Amniotic stem cell (primary cell): ENCODE results near the gene IZUMO4.

Experiments
- DNase-seq: peaks from one replicate; lab custom pipeline; 2025; lab: John Stamatoyannopoulos, UW

Gene IZUMO4

DNA sequence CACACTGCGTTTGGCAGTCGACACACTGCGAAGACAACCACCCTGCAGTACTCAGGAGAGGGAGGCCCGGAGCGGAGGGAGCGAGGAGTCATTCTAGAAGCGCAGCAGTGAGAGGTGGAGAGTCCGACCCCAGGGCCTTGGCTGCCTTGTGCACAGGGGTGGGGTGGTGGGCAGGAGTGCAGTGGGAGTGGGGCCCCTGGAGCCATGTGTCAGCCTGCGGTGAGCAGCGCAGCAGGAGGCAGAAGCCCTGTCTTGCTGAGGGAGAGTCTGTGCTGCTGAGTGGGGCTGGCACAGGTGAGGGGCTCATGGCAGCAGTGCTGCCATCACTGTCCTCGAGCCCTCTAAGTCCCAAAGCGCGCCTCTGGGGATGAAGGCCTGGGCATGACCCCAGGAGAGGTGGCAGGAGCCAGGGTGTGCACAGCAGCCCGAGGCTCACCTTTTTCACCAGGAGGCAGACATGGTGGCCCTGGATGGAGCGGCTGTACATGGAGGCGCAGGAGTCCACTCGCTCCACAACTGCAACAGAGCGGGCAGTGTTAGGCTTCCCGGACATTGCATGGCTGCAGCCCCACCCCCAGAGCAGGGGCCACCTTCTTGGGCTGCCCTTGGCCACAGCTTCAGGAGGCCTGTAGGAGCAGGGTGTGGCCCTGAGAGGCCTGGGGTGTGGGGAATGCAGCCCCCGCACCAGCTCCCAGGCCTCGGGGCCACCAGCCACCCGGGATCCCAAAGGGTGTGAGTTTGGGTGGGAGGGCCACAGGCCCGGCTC is 11.7 kb downstream of the IZUMO4 start:
- DNase-seq = no peak

DNA sequence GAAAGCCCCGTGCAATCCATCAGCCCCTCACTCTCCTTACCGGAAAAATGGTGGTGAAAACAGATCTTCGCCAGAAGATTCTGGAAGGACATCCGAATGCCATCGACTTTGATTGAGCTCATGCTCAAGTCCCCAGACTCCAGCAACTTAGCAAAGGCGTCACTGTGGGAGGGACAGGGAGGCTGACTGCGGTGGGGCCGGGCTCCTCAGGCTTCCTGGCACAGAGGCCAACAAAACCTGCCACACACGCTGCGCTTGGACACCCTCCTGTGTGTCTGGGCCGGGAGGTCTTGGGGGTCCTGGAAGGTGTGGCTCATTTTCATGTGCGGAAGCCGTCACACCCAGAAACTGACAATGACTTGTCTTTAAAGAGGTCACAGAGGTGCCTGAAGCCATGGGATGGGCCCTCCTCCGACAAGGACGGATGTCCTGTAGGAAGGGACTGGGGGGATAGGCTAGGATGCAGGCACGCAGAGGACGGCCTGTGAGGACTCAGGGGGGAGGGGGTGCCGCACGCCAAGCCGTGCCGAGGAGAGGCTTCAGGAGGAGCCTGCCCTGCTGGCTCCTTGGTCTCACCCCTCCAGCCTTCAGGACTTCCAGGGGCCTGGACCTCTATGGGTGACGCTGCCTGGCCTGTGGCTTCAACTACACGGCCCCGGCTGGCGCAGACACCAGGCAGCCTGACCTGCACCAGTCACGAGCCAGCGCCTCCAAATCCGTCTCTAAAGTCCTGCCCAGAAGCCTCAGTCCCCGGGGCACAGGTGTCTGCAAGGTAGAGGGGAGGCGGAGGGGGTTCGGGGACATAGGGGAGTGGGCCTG is 12.5 kb downstream of the IZUMO4 start:
- no peak for DNase-seq

DNA sequence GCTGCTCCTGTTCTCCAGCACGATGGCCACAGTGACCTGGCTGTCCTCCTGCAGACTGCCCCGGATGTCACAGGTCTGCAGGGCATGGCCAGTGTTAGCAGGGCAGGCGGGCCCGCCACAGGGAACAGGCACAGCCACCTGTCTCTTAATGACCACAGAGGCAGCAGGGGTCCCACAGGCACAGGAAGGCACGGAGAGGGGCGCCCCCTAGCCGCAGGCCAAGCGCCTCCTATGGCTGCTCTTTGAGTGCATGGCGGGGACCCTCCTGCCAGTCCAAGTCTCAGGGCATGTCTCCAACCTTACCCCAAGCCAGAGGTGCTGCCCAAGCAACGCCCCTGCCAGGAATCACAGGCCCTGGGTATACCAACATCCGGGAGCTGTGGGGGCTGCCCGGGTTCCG is 14.1 kb downstream of the IZUMO4 start:
- DNase-seq = no peak

DNA sequence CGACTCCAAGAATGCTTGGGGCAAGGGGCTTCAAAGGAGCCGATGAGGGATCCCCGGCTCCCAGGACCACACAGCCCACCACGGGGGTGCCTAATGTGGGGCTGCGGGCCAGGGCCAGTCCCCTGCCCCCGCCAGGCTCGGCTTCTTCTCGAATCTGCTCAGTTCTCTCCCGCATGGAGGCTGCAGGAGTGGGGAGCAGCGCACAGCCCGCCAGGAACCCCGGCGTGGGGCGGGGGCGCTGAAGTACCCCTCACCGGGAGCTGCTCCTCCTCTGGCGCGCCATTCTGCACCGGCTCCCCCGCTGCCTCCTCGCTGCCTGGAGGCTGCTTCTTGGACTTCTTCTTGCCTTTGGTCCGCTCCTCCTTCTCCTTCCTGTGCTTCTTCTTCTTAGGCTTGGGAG is 14.7 kb downstream of the IZUMO4 start:
- no peak for DNase-seq

DNA sequence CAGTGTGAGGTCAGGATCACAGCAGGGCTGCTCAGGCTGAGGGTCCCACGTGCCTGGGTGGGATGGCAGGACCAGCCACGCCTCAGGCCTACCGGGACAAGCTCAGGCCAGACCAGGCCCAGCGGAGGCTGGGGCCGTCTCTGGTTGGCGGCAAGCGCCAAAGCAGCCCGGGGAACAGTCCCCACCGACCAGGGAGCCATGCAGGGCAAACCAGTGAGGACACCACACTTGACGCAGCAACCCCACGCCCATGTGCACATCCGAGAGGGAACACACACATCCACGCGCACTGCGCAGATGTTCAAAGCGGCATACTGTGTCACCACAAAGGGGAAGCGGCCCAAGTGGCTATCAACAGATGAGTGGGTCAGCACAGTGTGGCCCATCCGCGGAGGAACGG is 15.2 kb downstream of the IZUMO4 start:
- DNase-seq = no peak

DNA sequence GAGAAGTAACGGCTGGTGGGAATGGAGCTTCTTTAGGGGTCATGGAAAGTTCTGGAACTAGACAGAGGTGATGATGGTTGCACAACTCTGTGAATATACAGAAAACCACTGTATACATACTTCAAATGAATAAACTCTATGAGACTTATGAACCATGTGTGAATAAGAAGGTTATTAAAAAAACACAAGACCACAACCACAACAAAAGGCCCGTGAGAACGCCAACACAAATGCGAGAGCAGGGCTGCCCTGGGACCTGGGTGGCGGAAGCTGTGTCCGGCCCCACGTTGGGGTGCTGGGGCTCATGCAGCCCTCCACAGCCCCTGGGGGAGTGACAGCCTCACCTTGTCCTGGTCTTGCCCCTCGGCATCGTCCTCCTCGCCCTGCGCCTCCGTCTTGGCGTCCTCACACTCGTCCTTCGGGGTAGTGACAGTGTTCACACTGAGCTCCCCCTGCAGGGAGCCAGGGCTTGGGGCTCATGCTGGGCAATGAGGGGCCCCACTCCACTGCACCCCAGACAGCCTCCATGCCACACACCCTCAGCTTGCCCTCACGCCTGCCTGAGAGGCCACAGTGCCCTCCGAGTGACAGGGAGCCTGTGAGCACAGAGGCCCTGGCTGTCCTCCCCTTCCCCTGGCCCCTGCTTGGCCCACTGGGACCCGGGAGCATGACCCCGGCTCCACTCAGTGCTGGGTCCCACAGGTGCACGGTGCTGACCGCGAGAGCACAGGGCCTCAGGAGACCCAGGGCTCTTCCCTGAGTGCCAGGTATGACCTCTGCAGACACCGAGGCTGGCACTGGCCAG is 16.0 kb downstream of the IZUMO4 start:
- no peak for DNase-seq

DNA sequence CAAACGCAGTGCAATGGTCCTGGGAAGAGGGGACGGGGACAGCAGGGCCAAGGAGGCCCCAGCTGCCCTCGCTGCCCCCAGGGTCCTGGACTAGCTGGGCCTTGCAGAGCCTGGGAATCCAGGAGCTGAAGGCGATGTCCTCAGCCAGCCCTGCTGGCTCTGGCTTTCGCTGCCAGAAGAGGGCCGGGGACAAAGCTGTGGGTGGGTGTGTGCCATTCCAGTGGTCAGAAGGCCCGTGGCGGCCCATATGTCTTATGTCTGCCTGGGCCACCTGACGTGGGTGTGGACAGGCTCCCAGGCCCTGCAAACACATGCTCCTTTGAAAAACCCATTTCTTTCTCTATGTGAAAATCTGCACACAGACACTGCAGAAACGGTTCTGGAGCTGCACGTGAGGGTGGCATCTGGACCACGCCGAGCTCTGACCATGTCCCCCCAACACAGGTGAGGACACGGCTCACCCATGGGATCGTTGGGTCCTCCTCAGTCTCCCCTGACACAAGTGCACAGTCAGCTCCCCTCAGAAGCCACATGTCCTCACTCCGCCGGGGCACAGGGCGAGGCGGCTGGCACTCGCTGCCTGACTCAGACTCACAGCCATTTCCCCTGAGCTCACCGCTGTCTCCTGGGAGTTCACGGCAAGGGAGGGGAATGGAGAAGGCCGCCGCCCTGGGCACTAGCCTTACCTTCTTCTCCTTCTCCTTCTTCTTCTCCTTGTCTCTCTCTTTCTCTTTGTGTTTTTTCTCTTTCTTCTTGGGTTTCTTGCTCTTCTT is 16.9 kb downstream of the IZUMO4 start:
- no peak for DNase-seq

DNA sequence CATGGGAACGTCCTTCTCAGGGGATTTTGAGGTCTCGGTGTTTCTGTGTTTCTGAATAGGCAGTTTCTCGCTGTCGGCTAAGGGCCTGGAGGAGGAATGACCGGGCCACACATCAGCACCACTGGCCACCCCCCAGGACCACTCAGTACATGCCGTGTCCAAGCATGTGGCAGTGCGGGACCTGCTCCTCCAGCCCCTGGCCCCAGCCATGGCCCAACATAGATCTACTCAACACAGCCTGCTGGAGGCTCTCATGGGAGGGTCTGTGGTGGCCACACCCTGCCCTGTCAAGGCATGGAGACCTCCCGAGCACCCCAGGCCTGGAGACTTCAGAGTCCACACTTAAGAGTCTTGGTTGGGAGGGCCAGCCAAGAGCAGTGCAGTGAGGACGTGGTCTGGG is 17.5 kb downstream of the IZUMO4 start:
- no peak for DNase-seq

DNA sequence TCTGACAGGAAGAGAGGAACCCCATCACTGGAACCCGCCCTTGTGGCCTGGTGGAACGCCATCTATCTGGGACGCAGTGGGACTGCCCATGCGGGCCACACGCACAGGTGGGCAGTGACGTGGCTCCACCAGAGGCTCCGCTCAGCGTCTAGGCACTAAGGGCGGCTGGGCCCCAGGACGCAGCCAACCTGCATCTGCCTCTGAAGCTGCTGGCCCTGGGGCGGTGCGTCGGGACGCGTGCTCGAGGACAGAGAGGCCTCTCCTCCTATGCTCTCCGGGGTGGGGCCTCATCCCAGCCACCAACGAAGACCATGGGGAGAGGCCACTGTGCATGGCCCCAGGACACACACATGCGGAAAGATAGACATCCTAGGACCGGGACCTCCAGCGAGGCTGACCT is 18.1 kb downstream of the IZUMO4 start:
- DNase-seq = no peak

DNA sequence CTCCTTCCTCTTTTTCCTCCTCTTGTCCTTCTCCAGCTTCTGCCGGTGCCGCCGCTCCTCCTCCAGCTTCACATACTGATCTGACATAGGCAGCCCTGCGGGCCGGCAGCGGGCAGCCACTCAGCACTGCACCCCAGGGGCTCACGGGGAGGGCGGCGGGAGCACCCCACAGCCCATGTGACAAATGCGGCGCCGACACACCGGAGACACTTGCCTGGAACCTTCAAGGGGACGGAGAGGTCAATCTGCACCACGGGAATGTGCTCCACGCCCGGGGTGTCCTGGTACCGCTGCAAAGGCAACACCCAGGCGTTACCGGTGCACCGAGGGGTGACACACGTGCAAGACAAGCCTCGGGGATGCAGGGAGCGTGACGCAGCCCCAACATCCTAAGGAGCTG is 18.6 kb downstream of the IZUMO4 start:
- DNase-seq = no peak

DNA sequence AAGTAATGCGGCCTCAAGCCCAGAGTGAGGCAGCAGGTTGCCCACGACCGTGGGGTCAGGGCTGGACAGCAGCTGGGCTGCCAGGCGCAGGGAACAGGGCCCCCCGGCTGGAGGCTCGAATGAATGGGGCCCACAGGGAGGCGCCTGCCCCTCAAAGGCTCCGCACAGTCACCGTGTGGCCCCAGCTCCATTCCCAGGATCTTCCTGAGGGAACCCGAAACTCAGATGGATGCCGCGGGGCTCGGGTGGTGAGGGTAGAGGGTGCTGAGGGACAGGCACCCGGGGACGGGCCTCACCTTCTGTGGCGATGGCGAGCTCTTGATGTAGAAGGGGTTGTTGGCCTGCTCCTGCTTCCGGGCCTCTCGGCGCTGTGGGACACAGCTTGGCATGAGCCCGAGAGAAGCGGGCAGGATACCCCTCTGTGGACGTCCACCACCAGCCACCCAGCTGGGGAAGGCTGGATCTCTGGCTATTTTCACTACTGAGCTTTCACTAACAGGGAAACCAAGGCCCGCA is 19.3 kb downstream of the IZUMO4 start:
- DNase-seq = no peak

DNA sequence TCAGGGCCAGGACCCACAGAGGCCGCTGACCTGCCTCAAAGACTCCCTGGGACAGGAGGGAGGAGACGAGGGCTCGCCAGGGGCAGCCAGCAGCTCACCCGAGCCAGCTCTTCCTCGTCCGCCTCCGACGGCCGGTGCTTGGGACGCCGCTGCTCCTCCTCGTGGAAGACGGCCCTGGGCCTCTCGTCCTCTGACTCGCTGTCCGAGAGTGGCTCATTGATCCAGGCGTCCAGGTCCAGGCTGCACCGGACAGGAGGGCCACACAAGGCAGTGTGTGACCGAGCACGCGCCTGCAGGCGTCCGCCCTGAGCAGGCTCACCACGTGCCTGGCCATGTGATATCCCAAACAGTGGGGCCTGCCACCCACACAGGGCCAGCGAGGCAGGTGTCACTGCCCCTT is 19.8 kb downstream of the IZUMO4 start:
- no peak for DNase-seq

DNA sequence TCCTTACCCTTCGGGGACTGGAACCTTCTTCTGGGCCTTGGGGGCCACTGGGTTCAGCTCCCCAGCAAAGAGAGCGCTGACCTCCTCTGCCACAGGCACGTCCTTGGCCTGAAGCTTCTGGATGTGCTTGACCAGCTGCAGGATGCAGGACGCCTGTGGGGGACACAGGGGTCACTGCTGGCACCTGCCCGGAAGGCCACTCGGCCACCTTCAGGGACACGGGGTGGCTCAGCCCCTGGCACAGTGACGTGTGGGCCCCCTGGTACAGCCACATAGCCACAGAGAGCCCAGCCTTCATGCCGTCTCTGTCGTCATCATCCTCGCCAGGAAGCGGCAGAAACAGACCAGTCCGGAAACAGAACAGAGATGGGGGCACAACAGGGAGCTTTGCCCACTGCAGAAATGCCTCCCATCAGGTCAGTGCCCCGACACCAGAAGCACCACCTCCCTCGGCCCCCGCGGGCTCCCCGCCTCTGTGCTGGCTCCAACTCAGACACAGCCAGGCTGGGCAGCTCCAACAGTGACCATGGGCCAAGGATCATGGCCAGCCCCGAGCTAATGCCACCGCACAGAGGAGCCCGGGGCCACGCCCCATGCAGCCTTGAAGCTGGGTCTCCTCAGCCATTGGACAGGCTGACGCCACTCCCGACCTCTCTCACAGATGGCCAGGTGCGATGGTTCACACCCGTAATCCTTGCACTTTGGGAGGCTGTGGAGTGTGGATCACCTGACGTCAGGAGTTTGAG is 20.7 kb downstream of the IZUMO4 start:
- DNase-seq = no peak

DNA sequence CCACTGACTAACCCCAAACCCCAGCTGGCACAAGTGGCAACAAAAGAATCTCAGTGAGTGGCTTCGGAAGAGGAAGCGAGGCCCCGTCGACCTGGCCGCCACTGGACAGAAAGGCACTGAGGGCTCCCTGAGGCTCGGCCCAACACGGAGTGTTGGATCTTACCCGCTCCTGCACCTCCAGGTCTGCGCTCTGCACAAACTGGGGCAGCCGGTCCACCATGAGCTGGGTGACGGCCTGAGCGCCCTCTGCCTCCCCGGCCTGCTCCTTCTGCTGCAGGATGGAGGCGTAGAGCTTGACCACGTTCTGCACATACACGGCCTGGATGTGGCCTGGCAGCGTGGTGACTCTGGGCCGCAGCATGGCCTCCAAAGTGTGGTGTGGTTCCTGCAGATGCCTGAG is 21.7 kb downstream of the IZUMO4 start:
- no peak for DNase-seq

DNA sequence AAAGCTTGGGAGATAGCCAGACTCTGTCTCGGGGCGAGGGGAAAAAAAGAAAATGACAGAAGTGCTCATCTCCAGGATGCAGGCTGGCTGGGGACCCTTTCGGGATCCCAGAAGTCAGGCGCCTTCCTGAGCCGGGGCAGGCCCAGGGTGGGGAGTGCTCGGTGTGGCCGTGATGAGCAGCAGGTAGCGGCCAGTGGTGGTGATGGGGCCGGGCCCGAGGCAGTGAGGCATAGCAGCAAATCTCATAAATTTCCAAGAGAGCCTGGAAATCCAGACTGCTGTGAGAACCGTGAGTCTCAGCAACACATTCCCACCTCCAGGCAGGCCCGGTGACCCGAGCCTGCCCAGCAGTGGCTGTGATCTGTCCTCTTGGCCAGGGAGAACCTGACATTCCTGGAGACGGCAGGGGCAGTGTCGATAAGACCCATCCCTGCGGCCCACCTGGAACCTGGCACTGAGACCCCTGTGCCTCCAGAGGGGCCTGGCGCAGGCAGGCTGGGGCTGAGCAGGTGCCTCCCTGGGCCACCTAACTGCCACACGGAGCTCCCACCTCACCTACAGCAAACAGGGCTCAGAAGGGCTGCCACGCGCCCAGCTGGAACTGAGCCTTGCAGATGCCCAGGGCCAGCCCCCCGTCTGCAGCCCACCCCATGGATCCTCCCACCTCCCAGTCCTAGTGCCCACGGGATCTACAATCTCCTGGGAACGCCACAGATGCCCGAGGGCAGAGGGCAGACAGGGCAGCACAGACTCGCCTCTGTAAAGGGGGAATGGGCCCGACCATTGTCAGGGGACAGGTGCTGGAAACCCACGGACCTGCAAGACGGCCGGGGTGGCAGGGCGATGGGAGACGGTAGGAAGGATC is 23.4 kb downstream of the IZUMO4 start:
- no peak for DNase-seq

DNA sequence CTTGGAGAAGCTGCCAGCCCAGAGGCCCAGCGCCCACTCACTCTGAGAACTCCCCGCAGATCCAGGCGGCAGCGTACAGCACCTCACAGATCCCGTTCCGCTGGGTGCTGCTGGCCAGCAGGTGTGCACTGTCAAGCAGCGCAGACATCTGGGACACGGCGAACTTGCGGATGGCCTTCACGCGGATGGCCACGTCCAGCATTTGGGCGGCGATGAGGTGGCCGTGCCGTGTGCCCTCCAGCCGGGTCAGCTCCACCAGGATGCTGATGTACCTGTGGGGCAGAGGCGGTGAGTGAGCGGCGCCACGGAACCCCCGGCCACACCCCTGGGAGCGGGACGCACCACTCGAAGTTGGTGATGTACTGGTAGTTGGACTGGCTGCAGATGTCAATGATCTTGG is 24.1 kb downstream of the IZUMO4 start:
- no peak for DNase-seq

DNA sequence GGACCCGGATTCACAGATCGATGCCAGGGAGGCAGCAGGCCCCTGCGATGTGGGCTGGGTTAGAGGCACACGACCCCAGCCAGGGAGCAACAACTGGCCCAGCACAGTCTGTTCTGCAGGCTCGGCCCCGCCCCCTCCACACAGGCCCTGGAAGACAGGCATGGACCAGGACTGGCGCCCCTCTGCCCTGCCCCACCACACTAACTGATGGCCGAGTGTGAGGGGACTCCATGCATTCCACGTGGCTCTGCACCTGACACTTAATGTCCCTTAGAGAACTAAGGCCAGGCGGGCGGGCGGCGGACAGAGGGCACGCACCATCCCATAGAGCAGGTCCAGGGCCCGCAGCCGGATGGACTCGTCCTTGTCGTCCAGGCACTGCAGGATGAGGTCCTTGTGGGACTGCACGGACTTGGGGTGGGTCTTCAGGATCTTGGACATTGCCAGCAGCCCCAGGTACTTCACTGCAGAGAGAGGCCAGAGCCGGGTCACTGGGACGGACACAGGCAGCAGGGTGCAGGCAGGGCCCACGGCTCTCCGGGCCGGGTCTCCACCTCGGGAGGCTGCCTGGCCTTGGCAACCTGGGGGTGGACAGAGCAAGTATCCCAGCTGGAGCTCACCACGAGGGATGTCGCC is 24.8 kb downstream of the IZUMO4 start:
- DNase-seq = no peak

DNA sequence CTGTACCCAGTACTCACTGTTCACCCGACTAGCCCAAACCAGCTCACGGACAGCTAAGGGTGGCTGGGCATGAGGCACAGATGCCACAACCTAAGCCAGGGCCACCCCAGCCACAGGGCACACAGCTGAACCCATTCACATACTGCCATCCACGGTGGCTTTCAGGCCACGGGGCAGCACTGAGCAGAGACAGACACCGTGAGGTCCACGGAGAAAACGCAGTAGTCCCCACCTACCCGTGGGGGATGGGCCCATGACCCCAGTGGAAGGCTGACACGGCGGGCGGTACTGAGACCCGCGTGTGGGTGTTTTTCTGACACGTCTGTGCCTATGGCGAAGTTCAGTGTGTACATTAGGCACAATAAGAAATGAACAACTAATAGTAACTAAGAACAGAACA is 25.5 kb downstream of the IZUMO4 start:
- no peak for DNase-seq

DNA sequence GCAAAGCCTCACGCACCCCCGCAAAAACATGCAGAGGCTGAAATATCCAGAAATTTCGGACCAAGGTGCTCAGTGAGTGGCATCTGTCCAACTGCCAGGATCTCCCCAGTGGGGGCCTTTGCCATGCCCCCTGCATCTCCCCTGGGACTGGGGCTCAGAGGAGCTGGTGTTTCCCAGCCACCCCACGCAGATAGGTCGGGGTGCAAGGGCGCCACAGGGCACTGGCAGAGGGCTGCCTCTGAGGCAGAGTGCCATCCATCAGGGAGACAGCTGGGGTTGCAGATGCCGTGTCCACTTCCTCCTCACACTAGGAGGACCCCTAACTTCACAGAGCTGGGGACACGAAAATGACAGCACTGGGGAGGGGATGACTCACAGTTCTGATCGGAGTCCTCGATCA is 26.3 kb downstream of the IZUMO4 start:
- no peak for DNase-seq
